AG04449 (cell line): ENCODE data around the gene MAB21L3.

Experiments used
- CTCF ChIA-PET: fragments of 350-600 bp; formaldehyde crosslinking; extraction: SDS; loops from one replicate; lab custom pipeline; 2021; ENCODE audit warnings: antibody characterized with exemption; lab: Yijun Ruan, JAX
- POLR2A ChIA-PET: fragments of 400-600, 350-600 bp; formaldehyde crosslinking; extraction: SDS; loops from one replicate; lab custom pipeline; 2020; ENCODE audit warnings: antibody characterized with exemption, inconsistent platforms; lab: Yijun Ruan, JAX
- DNase-seq: peaks from one replicate; pipeline ENCODE4 v3.0.0-alpha.2; 2010; ENCODE audit warnings: low read depth, low spot score
- H3K4me3 ChIP-seq: 2 replicates; pipeline ENCODE4 v1.5.1; 2011; ENCODE audit warnings: low read depth, mild to moderate bottlenecking, control low read depth, low read length
- TF ChIP-seq, protein P1 (sequence below): IDR thresholded peaks from one replicate; pipeline ENCODE4 v1.5.1; 2011; ENCODE audit warnings: mild to moderate bottlenecking, moderate library complexity, low read length, control low read depth, inconsistent platforms; ENCODE audit not compliant: insufficient read depth; ENCODE audit errors: missing control alignments

The MAB21L3 gene

DNA sequence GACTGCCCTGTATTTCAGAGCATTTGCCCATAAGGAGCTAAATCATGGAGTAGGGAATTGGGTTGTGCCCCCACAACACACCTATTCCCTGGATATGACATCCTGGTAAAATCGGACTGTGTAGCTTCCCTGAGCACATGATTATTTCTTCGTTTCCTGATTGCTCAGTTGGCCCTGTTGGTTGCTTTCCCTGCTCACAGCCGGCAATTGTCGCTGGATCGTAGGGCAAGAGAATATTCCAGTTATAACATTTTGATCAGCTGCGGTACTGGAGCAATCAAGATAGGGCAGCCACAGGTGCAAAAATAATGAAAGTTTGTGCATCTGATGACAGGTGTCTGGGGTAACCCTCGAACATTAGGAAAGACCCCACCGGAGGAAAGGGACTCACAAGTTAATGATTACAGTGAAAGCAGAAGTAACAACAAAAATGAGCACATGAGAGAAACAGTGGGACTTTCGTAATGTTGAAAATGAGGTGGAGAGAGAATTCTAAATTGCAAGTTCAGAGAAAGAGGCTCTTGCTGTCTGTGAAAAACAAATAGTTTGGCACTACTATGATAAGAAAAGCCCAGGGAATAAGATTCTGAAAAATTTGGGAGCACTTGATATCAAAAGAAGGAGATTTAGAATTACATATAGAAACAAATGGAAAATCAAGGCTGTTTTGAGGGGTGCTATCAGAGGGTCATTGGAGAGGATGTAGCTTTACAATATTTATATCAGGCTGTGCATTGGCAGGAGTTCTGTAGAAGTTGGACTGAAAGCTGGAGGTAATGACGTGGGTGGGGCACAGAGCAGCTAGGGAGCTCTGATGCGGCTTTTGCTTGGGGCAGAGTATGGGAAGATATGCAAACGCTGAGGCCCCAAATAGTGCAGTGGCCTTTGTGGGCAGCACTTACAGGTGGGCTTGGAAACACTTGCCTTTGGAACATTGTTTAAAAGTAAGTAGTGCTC, at the start of gene MAB21L3:
Gene MAB21L3, plus strand, starts transcription at position 833 of the 957 bp plus-strand sequence. CDS start 1,217 bp downstream, outside the sequence.
- TF ChIP-seq, protein P1, sequence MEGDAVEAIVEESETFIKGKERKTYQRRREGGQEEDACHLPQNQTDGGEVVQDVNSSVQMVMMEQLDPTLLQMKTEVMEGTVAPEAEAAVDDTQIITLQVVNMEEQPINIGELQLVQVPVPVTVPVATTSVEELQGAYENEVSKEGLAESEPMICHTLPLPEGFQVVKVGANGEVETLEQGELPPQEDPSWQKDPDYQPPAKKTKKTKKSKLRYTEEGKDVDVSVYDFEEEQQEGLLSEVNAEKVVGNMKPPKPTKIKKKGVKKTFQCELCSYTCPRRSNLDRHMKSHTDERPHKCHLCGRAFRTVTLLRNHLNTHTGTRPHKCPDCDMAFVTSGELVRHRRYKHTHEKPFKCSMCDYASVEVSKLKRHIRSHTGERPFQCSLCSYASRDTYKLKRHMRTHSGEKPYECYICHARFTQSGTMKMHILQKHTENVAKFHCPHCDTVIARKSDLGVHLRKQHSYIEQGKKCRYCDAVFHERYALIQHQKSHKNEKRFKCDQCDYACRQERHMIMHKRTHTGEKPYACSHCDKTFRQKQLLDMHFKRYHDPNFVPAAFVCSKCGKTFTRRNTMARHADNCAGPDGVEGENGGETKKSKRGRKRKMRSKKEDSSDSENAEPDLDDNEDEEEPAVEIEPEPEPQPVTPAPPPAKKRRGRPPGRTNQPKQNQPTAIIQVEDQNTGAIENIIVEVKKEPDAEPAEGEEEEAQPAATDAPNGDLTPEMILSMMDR, result no peak
- DNase-seq, result no peak
- CTCF ChIA-PET, result interaction anchor here (1.5 kb wide), 1 partner anchor 9 kb away, joined by 4 read pairs; no protein-coding TSS in a partner anchor
- POLR2A ChIA-PET, result no interaction called here
- no peak within 1 kb of the TSS for H3K4me3 ChIP-seq

DNA sequence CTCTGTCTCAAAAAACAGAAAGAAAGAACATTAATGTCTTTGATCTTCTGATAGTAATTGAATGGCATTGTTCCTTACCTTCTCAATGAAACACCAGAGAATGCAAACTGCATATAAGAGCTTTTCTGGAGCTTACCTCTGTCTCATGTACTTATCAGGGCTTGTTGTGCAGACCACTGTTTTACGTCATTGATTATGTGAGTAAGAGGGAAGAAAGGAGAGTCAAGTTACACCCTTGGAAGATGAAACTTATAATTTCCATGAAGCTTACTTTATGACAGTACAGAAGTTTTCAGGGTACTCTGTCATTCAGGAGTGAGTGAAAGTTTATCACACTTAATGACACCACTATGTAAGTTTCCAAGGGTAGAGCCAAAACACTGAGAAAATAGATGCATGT, 49.0 kb upstream of the MAB21L3 start:
- ChIA-PET POLR2A (no interaction called here), CTCF (no interaction called here)
- DNase-seq, result no peak
- TF ChIP-seq, protein P1, result no peak
- H3K4me3 ChIP-seq, result no peak overlapping the region

DNA sequence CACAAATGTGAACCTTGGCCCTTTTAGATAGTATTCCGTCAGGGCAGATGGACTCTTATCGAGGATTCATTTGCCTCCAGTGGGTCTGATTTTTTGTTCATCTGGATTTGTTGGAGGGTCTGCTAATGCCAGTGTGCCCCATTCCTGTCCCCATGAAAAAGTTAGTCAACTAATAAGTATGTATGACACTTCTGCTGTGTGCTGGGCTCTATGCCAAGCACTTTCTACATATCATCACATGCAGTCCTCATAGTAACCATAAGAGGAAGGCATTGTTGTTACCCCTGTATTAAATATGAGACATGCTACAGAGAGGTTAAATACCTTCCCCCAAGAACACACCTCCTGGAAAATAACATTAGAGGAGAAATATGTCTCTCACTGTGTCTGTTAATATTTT, 46.6 kb upstream of the MAB21L3 start:
- no peak overlapping the region for H3K4me3 ChIP-seq
- TF ChIP-seq, protein P1, result no peak
- ChIA-PET CTCF (no interaction called here), POLR2A (no interaction called here)
- no peak for DNase-seq

DNA sequence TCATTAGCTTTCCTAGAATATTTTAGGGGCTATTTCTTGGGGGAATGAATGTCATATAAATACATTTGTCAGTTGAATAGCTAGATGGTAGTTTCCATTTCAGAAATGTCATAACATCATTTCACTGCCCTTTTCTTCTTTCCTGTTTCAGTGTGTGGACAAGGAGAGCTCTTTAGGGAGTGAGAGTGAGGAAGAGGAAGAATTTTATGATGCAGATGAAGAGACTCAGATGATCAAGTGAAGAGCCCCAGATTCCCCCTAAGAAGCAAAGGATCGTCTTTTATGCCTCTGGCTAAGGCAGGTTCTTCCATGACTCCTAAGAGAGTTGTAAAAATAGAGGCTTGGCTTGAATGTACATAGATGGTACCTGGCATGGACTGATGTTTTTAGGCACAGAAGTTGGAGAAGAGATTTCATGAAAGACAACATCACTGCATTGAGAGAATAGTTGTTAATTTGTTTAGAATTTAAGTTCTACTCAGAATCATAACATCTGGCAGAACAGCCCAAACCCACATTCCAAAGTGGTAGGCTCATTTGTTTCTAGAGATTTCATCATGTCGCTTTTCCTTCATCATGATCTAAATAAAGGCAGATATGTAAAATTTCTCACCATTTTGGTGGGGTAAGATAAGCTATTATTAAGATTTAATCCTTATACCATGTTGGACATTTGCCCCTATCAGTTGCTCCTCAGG, 44.2 kb upstream of the MAB21L3 start:
- ChIA-PET CTCF (interaction anchor here (1.7 kb wide), 1 partner anchor 72 kb away, joined by 8 read pairs; no protein-coding TSS in a partner anchor), POLR2A (interaction anchor here (1.1 kb wide), 1 partner anchor 56 kb away, joined by 3 read pairs; no protein-coding TSS in a partner anchor)
- no peak overlapping the region for H3K4me3 ChIP-seq
- TF ChIP-seq, protein P1, result no peak
- DNase-seq, result peak; percentile 21

DNA sequence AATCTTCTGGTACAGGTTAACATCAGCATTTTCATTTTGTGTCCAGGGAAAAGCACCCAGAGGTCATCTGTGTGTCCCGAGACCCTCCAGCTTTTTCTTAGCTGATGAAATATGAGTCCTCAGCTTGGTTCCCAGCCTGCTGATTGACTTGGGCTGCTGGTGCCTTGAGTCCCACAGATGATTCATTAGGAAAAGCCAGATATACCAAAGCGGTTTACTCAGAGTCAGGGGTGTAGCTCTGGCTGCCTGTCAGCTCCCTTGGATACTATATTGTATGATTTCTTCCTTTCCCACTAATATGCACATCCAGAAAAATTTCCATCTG, 43.7 kb upstream of the MAB21L3 start:
- H3K4me3 ChIP-seq, result no peak overlapping the region
- ChIA-PET POLR2A (interaction anchor here (1.1 kb wide), 1 partner anchor 56 kb away, joined by 3 read pairs; no protein-coding TSS in a partner anchor), CTCF (interaction anchor here (1.7 kb wide), 1 partner anchor 72 kb away, joined by 8 read pairs; no protein-coding TSS in a partner anchor)
- DNase-seq, result peak; percentile 12
- TF ChIP-seq, protein P1, result no peak

DNA sequence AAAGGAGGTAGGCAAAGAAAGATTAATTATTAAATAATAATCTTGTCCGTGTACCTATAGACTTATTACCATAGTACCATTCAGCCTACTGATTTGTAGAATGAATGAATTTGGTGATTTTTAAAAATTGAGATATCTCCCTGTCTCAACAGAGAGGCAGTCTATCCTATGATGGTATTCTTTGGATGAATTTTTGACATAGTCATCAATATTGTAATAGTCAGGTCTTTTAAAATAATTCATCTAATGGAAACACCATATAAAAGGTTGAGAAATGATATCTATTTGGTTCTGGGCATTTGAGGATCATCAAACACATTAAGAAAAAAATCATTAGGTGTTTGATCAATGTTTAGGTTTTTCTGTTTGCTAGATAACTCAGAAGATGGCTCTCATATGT, 35.6 kb upstream of the MAB21L3 start:
- CTCF ChIA-PET, result no interaction called here
- TF ChIP-seq, protein P1, result no peak
- POLR2A ChIA-PET, result no interaction called here
- H3K4me3 ChIP-seq, result no peak overlapping the region
- no peak for DNase-seq
